NCI-H69 (cell line): ENCODE measurements around the gene SPOP.
"Not testable (repeated sequence)": the region's sequence is repeated elsewhere in the genome, so short reads cannot be mapped to it uniquely, and the experiment has no call there.

Source experiments
- DNase-seq: peaks from one replicate; lab custom pipeline; 2025; lab: John Stamatoyannopoulos, UW

SPOP gene

GRCh38 chr17:49571764-49572163 is 106.1 kb downstream of the SPOP start:
- no peak for DNase-seq

- no peak for DNase-seq
These were observed 106.6 kb downstream of the SPOP start for GRCh38 chr17:49571283-49571682.

GRCh38 chr17:49570540-49571242 is 107.2 kb downstream of the SPOP start:
- DNase-seq = no peak

GRCh38 chr17:49568695-49569047 is 109.2 kb downstream of the SPOP start:
- peak; percentile 46 for DNase-seq

GRCh38 chr17:49567871-49568694 is 109.8 kb downstream of the SPOP start:
- DNase-seq = peak; percentile 88

- no peak for DNase-seq
These were observed 110.8 kb downstream of the SPOP start for GRCh38 chr17:49567104-49567521.

- DNase-seq = no peak
These were observed 111.2 kb downstream of the SPOP start for GRCh38 chr17:49566668-49567071.

- DNase-seq = peak; percentile 89
These were observed 111.9 kb downstream of the SPOP start for GRCh38 chr17:49565948-49566491.

GRCh38 chr17:49564638-49565037 is 113.3 kb downstream of the SPOP start:
- DNase-seq = no peak

- peak; percentile 84 for DNase-seq
These were observed 120.4 kb downstream of the SPOP start for GRCh38 chr17:49557312-49558024.

GRCh38 chr17:49556223-49556943 is 121.5 kb downstream of the SPOP start:
- peak; percentile 80 for DNase-seq

GRCh38 chr17:49555495-49556222 is 122.2 kb downstream of the SPOP start:
- DNase-seq = no peak

- DNase-seq = no peak
These were observed 123.0 kb downstream of the SPOP start for GRCh38 chr17:49554694-49555494.

- DNase-seq = no peak
These were observed 124.1 kb downstream of the SPOP start for GRCh38 chr17:49553676-49554335.

GRCh38 chr17:49552070-49552751 is 125.7 kb downstream of the SPOP start:
- DNase-seq = no peak

GRCh38 chr17:49551221-49552069 is 126.5 kb downstream of the SPOP start:
- DNase-seq = no peak

- not testable (repeated sequence) for DNase-seq
These were observed 127.1 kb downstream of the SPOP start for GRCh38 chr17:49550764-49551163.
